Testis (tissue), 3 donors: ENCODE measurements around the gene ARL3. TPM values are rescaled to one million over a fixed set of nuclear protein-coding genes. Genes with fewer than 3 reads are reported as not detected.
A peak's percentile ranks its signal among the peaks of the same experiment; 100 is the strongest.

Experiments used
- DNase-seq: peaks from one replicate; pipeline ENCODE4 v3.0.0-alpha.2; 2019
- H3K27ac ChIP-seq, 2 donors: fragments of 200-600 bp; sonication (generic); one replicate each; pipeline ENCODE4 v1.5.1; 2019
- H3K27me3 ChIP-seq: fragments of 200-600 bp; sonication (generic); one replicate; pipeline ENCODE4 v1.5.1; 2019
- H3K36me3 ChIP-seq: fragments of 200-600 bp; sonication (generic); one replicate; pipeline ENCODE4 v1.5.1; 2017; ENCODE audit warnings: low read depth; ENCODE audit errors: missing control alignments
- H3K4me1 ChIP-seq: fragments of 200-600 bp; sonication (generic); one replicate; pipeline ENCODE4 v1.5.1; 2019
- H3K4me3 ChIP-seq, 2 donors: fragments of 200-600 bp; sonication (generic); one replicate each; pipeline ENCODE4 v1.5.1; 2017 to 2019
- H3K9me3 ChIP-seq: fragments of 200-600 bp; sonication (generic); one replicate; pipeline ENCODE4 v1.5.1; 2017
- POLR2A ChIP-seq: fragments of 450-650 bp; IDR thresholded peaks from one replicate; pipeline ENCODE4 v1.6.1; 2017; ENCODE audit warnings: antibody characterized with exemption, mild to moderate bottlenecking, moderate library complexity
- WGBS, 2 donors: methylation state at CpG; one replicate each; pipeline ENCODE4 v1.1.5; 2018; 5-methylcytosine and 5-hydroxymethylcytosine counted together
- intact Hi-C: fragments of 100-400 bp; cut with DNase I; formaldehyde crosslinking; loops from one replicate; pipeline ENCODE4 v1.15.1; 2023; ENCODE audit warnings: low total_unique reads
- polyA plus RNA-seq: library from polyadenylated mRNA; stranded (reverse); fragments of 350-450 nt; fragmentation: Illumina TruSeq; extraction: RNeasy Lipid Tissue Mini Kit (QIAGEN cat#74804); gene quantifications from one replicate; pipeline ENCODE4 v1.2.3, GENCODE V29; 2014; ENCODE audit warnings: low read depth, low replicate concordance; ENCODE audit not compliant: insufficient read depth
- total RNA-seq, 2 donors: library from RNA; depleted of rRNA; stranded (reverse); fragments of >200 nt; gene quantifications; one replicate each; pipeline ENCODE4 v1.2.3, GENCODE V29; 2016
- TF ChIP-seq, protein P1 (sequence below), 3 experiments: fragments of 450-650 bp in 2 of 3; fragments of 200-600 bp in 1 of 3; sonication (generic) in 1 of 3; IDR thresholded peaks; one replicate each; pipeline ENCODE4 v1.5.1; 2016 to 2019; ENCODE audit warnings: antibody characterized with exemption in 3 of 3, mild to moderate bottlenecking in 2 of 3, moderate library complexity in 1 of 3

The ARL3 gene
- total and polyA plus RNA-seq, 3 donors from 2014 or later: 10.8 to 25.2 (median 10.9) TPM

DNA sequence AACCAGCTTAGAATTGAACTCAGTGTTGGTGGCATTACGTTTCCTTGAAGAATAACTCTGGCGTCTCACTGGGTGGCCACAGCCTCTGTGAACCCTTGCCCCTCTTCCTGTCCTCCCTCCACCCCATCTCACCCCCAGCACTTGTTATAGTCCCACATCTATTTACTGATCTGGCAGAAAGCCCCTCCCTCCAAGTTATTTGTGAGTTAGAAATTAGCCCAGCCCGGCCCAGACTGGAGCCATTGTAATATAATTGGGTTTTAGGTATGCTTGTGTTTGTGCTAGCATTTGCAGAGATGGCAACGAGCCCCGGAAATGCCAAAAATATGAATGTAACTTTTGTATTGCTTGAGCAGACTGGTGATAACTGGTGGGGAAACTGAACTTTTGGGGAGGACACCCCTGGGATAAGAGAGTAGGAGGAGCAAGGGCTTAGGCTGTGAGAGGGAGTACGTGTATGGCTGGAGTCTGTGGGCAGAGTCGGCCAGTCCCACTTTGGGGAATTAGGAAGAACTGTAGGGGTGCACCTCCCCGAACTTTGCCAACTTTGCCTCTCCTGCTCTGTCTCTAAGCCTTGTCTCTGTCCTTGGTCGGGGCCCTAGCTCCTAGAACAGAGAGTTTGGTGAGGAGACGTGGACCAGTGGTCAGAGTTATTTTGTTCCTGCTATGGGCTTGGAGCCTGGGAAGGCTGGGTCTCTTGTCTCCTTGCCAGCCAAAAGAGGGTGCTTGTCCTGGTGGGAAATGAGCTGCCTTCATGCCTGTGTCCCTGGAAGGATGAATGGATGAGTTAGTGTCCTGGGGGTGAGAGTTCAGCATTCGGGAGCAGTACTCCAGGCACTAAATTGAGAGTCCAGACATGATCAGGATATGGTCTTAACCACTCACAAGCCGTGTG lies 89.2 kb downstream of the ARL3 start:
- peaks cover 80% of the 10 kb centered on the region for H3K4me1 ChIP-seq
- intact Hi-C loops: no loop called here

GRCh38 chr10:102624094-102624493 lies 90.1 kb downstream of the ARL3 start:
- no peaks in the 10 kb centered on the region for H3K36me3 ChIP-seq
- H3K9me3 ChIP-seq: no peaks in the 10 kb centered on the region
- intact Hi-C loops: no loop called here
- DNase-seq: no peak
- no peak overlapping the region for H3K27ac ChIP-seq
- WGBS, 2 donors: 68 to 72% methylated on average over 3 of the region's 3 CpGs
- no peak for TF ChIP-seq POLR2A
- TF ChIP-seq, protein P1, sequence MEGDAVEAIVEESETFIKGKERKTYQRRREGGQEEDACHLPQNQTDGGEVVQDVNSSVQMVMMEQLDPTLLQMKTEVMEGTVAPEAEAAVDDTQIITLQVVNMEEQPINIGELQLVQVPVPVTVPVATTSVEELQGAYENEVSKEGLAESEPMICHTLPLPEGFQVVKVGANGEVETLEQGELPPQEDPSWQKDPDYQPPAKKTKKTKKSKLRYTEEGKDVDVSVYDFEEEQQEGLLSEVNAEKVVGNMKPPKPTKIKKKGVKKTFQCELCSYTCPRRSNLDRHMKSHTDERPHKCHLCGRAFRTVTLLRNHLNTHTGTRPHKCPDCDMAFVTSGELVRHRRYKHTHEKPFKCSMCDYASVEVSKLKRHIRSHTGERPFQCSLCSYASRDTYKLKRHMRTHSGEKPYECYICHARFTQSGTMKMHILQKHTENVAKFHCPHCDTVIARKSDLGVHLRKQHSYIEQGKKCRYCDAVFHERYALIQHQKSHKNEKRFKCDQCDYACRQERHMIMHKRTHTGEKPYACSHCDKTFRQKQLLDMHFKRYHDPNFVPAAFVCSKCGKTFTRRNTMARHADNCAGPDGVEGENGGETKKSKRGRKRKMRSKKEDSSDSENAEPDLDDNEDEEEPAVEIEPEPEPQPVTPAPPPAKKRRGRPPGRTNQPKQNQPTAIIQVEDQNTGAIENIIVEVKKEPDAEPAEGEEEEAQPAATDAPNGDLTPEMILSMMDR (IDR thresholded peaks at IDR 0.05): no peak
- H3K27me3 ChIP-seq: no peaks in the 10 kb centered on the region
- H3K4me3 ChIP-seq: no peak overlapping the region
- peaks cover 80% of the 10 kb centered on the region for H3K4me1 ChIP-seq

More for the DNA sequence above, 89.2 kb downstream of the ARL3 start:
- 47 to 69% methylated on average over 12 of the region's 12 CpGs for WGBS, 2 donors
- H3K27me3 ChIP-seq: no peaks in the 10 kb centered on the region
- TF ChIP-seq, protein P1 (IDR thresholded peaks at IDR 0.05): no peak
- TF ChIP-seq POLR2A: no peak
- H3K36me3 ChIP-seq: no peaks in the 10 kb centered on the region
- no peak overlapping the region for H3K4me3 ChIP-seq
- DNase-seq: no peak
- H3K27ac ChIP-seq: peak overlapping the region; percentile 80 to 84
- H3K9me3 ChIP-seq: no peaks in the 10 kb centered on the region

Other genes with a start within 250 kb of the ARL3 start
- gene ACTR1A, start 211.7 kb downstream of the ARL3 start, total RNA-seq: 10 to 100 TPM; 97.6 to 97.7 TPM
- gene ACTR1A, start 211.7 kb downstream of the ARL3 start, polyA plus RNA-seq: 126 TPM
- gene SUFU, start 210.4 kb downstream of the ARL3 start, total RNA-seq: 10 to 100 TPM; 16.5 to 22.9 TPM
- 28.4 TPM for gene SUFU, start 210.4 kb downstream of the ARL3 start, polyA plus RNA-seq
- 100 to 1,000 TPM; 114 to 170 TPM for gene TRIM8, start 69.9 kb downstream of the ARL3 start, total RNA-seq
- gene TRIM8, start 69.9 kb downstream of the ARL3 start, polyA plus RNA-seq: 69.8 TPM
- gene SFXN2, start 239 bp upstream of the ARL3 start, total RNA-seq: 1 to 10 TPM; 5.6 to 9.8 TPM
- 4.4 TPM for gene SFXN2, start 239 bp upstream of the ARL3 start, polyA plus RNA-seq
- 100 to 1,000 TPM; 113 to 165 TPM for gene WBP1L, start 29.6 kb upstream of the ARL3 start, total RNA-seq
- gene WBP1L, start 29.6 kb upstream of the ARL3 start, polyA plus RNA-seq: 72.4 TPM
- gene CYP17A1, start 123.0 kb upstream of the ARL3 start, total RNA-seq: 10 to 100 TPM; 12.1 to 15.1 TPM
- 146 TPM for gene CYP17A1, start 123.0 kb upstream of the ARL3 start, polyA plus RNA-seq
- gene BORCS7, start 139.9 kb upstream of the ARL3 start, total RNA-seq: 10 to 100 TPM; 27.1 to 41.9 TPM
- 48.1 TPM for gene BORCS7, start 139.9 kb upstream of the ARL3 start, polyA plus RNA-seq
- gene AS3MT, start 155.1 kb upstream of the ARL3 start, total RNA-seq: 10 to 100 TPM; 18.3 to 19.2 TPM
- gene AS3MT, start 155.1 kb upstream of the ARL3 start, polyA plus RNA-seq: 15.0 TPM
- gene CNNM2, start 203.9 kb upstream of the ARL3 start, total RNA-seq: 10 to 100 TPM; 24.2 to 30.5 TPM
- 9.8 TPM for gene CNNM2, start 203.9 kb upstream of the ARL3 start, polyA plus RNA-seq